GM21737 (cell line): ENCODE measurements around the gene TMED9.
"Not testable (repeated sequence)": the region's sequence is repeated elsewhere in the genome, so short reads cannot be mapped to it uniquely, and the experiment has no call there.

ENCODE experiments used
- ATAC-seq: cut with Tn5 transposase; IDR thresholded peaks from one replicate; pipeline ENCODE4 v1.9.1; 2021; ENCODE audit warnings: mild to moderate bottlenecking, moderate library complexity; ENCODE audit not compliant: unreplicated experiment

TMED9 gene

DNA sequence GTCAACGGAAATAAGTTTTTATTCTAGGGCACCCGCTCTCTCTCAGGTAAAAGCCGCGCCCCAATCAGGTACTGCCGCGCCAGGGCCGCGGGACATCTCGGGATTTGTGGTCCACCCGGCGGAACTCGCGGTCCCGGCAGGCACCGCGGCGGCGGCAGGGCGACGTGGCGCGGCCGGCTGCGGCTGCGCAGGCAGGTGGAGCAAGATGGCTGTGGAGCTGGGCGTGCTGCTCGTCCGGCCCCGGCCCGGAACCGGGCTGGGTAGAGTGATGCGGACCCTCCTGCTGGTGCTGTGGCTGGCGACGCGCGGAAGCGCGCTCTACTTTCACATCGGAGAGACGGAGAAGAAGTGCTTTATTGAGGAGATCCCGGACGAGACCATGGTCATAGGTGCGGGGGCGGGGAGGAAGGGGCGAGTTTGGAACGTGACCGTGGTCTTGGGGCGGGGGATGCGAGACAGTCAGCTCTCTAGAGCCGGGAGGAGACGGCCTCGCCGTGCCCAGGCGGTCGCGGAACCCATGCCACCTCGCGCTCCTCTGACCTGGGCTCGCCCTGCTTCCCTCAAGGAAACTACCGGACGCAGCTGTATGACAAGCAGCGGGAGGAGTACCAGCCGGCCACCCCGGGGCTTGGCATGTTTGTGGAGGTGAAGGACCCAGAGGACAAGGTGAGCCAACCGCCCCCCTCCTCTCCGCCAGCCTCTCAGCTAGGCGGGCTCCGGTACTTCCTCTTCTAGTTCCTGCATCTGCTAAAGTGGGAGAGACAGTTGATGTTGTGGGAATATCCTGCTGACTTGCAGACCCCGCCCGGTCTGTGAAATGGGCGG lies at the start of gene TMED9:
TMED9 (plus strand) TSS at position 194 of the 825 bp plus-strand sequence; CDS start at position 206, 12 bp downstream.
- ATAC-seq, result peak; percentile 89

DNA sequence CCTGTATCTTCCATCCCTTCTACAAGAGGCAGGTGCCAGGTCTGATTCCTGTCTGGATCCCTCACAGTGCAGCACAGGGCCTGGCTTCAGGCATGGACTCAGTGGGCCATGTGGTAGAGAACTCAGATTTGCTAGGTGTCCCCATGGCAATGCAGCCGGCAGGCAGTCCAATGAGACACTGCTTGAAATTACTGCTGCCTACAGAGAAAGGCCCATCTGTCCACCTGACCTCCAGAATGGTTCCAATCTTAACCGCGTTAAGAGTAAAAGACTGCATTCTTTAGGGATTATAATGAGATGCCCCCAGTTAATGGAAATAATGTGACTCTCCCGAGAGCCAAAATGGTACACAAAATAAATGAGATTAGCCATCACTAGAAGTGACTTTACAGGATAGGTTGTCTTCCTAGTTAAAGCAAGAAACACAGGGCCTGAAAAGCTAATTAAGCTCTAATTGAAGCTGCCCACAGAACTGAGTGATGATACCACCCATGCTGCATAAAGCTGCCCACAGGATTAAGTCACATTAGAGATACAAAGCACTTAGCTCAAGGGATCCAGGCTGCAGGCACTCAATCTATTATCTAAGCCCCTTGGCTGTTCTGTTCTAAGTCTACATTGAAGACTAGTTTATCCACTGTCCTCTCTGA lies 49.1 kb upstream of the TMED9 start:
- ATAC-seq, result no peak

DNA sequence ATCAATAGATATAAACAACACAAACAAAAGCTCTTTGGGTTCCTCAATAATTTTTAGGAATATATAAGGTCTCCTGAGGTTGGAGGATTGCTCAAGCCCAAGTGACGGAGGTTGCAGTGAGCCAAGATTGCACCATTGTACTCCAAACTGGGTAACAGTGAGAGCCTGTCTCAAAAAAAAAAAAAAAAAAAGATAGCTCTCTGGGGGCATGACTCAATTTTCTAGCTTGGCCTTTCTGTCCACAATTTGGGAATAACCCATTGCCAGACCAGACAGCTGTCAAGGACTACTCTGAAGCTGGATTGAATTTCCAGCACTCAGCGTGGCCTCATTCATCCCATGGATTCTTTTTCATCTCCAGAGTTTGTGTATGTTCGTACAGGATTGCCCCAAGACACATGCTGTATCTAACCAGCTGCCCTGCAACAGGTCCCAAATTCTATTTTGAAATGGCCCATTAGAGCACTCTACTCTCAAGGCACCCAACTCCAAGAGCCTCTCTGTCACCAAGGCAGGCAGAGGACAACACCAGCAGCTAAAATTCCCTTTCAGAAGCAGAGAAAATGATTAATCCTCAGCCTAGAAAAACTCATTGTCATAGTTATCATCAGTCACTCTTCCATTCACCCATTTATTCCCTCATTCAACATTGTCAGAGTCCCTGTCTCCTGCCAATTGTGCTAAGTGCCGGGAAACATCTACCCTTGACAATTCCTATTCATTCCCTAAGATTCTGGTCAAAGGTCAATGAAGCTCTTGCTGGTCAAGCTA lies 46.3 kb upstream of the TMED9 start:
- ATAC-seq, result no peak

GRCh38 chr5:177546258-177546741 lies 45.7 kb upstream of the TMED9 start:
- ATAC-seq, result no peak

DNA sequence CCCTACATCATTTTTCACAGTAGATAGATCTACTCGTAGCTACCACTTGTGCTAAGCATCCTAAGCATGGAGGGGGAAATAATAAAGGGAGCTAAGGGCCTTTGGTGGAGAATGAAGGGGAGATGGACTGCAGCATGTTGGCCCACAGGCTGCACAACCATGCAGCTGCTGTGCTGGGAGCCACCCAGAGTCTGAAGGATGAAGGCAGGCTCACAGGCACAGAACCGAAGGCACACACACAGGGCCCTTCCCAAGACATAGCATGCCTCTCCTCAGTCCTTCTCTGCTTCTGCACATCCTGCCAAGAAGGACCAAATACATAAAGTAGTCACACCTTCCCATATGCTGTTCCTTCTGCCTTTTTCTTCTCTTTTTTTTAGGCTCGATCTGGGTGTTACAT lies 44.3 kb upstream of the TMED9 start:
- ATAC-seq, result no peak

DNA sequence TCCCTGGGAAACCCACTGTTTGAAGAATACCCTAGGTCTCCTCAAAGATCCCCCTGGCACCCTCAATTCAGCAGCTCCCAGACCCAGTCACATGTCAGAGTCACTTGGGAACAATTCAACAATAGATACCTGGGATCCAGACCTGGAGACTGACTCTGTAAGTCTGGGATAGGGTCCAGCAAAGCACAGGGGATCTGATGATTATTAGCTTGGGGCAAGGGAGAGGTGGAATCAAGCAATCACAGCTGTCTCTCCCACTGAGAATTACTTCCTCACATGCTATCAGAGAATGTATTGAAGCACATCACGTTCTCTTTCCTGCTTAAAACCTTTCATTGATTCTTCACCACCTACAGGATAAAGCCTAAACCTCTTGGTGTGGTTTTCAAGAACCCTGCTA lies 43.5 kb upstream of the TMED9 start:
- ATAC-seq, result no peak

DNA sequence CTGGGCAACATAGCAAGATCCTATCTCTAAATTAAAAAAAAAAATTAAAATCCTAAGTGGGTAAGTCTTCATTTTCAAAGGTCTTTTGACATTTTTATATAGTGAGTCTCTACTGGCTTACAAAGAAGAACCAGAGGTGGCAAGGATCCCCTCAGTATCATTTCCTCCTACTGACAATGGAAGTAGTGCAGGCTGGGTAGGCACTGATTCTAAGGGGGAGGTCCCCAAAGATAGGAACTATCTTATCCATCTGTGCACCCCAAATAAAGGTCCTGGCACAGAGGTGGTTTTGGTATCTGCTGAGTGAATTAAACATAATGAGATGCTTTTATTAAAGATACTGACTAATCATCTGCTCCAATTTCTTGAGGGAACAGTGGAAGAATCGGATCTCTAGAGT lies 41.9 kb upstream of the TMED9 start:
- no peak for ATAC-seq

GRCh38 chr5:177552839-177553455 lies 39.1 kb upstream of the TMED9 start:
- ATAC-seq, result no peak

- peak; percentile 35 for ATAC-seq
These were observed 38.2 kb upstream of the TMED9 start for GRCh38 chr5:177553671-177554429.

GRCh38 chr5:177554474-177555111 lies 37.4 kb upstream of the TMED9 start, which contains the start of gene FAM193B:
FAM193B (minus strand) TSS chr5:177554563; CDS start chr5:177554458, 105 bp downstream.
- ATAC-seq, result peak; percentile 91

- no peak for ATAC-seq
These were observed 36.8 kb upstream of the TMED9 start for GRCh38 chr5:177555228-177555627.

GRCh38 chr5:177555665-177556064 lies 36.3 kb upstream of the TMED9 start:
- no peak for ATAC-seq

DNA sequence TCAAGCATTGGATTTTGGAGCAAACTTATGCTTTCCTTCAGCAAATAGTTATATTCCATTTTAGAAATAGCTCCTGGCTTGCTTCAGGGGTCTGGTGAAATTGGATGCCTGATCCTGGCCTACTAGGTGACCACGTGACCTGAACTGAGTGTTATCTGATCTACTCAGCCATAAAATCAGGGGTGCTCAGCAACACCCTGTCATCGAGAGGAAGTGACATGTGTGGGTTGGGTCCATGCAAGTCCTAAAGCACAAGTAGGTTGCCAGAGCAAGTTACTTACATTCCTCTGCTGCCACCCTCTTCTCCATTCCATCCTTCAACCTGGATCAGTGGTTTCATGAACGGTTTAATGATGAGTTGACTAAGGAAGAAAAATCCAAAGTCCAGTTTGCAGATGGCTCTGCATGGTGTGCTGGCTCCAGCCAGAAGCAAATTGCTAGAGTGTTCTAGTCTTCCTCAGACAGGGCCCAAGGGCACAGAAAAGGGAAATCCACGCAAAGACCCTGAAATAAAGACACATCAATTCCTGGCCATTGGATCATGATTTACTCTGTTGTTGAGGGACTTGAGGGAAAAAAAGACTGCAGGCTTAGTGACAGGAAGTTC lies 34.9 kb upstream of the TMED9 start:
- no peak for ATAC-seq

DNA sequence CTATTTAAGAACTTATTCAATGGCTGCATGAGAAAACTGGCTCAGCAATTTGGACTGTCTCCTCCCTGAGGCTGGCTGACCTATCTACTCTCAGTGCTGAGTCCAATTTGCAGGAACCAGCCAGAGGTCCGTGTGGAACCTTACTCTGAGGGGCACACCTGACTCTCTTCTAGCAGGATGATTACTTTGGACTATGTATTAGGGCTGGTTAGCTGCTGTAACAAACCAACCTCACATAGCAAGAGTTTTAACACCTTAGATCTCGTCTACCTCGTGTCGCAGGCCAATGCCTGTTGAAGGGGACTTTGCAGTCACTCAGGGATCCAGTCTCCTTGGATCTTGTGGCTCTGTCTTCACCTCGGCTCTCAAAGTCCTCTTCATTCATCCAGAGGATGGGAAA lies 34.2 kb upstream of the TMED9 start:
- ATAC-seq, result no peak

GRCh38 chr5:177559446-177559941 lies 32.5 kb upstream of the TMED9 start:
- ATAC-seq, result not testable (repeated sequence)

GRCh38 chr5:177565046-177565445 lies 27.0 kb upstream of the TMED9 start:
- ATAC-seq, result no peak

DNA sequence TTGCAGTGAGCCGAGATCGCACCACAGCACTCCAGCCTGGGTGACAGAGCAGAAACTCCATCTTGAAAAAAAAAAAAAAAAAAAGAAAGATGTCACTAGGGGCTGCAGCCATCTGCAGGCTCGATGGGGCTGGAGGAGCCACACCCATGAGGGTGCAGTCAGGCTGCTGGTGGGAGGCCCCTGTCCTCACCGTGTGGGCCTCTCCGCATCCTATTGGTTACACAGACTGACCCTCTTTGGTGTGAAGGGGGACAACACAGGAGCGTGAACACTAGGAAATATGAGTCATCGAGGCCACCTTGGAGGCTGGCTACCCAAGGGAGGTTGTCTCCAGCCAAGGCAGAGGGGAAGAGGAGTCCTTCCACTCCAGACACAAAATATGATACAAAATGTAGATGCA lies 23.7 kb upstream of the TMED9 start:
- ATAC-seq, result no peak

DNA sequence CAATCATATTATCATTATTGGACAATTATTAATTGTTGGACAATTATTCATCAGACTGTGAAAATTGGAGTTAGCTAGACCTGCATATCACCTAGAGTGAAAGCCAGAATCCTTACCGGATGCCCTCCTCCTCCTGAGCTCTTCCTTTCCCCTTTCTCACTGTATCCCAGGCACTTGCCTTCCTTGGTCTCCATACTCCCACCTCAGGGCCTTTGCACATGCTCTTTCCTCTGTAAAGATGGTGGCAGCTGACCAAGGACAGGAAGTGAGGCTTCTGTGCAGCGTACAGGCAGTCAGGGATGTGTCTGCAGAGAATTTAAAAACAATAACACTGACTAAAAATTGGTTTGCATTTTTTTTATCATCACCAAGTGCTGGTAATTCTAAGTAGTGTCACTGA lies 22.1 kb upstream of the TMED9 start:
- no peak for ATAC-seq

DNA sequence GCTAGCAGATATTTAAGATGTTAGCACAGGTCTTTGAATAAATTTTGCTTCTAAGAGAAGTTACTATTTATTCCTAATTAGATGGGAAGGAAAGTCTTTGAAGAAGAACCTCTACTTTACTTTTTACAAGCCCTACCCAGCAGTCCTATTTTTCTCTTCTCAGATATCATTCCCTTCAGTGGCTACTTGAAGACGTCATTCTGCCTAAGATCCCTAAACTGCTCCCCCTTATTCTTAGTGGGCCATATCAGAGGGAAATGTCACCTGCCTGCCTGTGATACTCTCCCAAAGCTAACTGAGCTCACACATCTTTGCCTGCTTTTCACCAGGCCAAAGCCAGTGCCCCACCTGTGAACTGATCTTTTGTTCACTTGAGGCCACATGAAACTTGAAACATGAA lies 16.5 kb upstream of the TMED9 start:
- ATAC-seq, result no peak
